Measurements from ENCODE around the gene NADK. TPM values are rescaled to one million over a fixed set of nuclear protein-coding genes. Genes with fewer than 3 reads are reported as not detected.

The NADK gene
- total RNA-seq, 1 donor = 45.6 TPM

GRCh38 chr1:1786836-1787605, 8.8 kb upstream of the NADK start:
- DNase-seq (ENCODE audit: low read depth) = no peak
- H3K4me3 ChIP-seq (ENCODE audit: low read depth, low read length) = no peak overlapping the region
- TF ChIP-seq CTCF (IDR thresholded peaks at IDR 0.05; ENCODE audit: insufficient read depth, low read length) = no peak

- TF ChIP-seq CTCF (IDR thresholded peaks at IDR 0.05; ENCODE audit: insufficient read depth, low read length) = no peak
- DNase-seq (ENCODE audit: low read depth) = no peak
- no peak overlapping the region for H3K4me3 ChIP-seq (ENCODE audit: low read depth, low read length)
Observed at GRCh38 chr1:1785666-1786065, 7.4 kb upstream of the NADK start.

GRCh38 chr1:1784933-1785332, 6.7 kb upstream of the NADK start:
- TF ChIP-seq CTCF (IDR thresholded peaks at IDR 0.05; ENCODE audit: insufficient read depth, low read length) = no peak
- no peak overlapping the region for H3K4me3 ChIP-seq (ENCODE audit: low read depth, low read length)
- no peak for DNase-seq (ENCODE audit: low read depth)

- H3K4me3 ChIP-seq (ENCODE audit: low read depth, low read length) = no peak overlapping the region
- no peak for TF ChIP-seq CTCF (IDR thresholded peaks at IDR 0.05; ENCODE audit: insufficient read depth, low read length)
- DNase-seq (ENCODE audit: low read depth) = no peak
Observed at GRCh38 chr1:1783320-1783719, 5.0 kb upstream of the NADK start.

- no peak for TF ChIP-seq CTCF (IDR thresholded peaks at IDR 0.05; ENCODE audit: insufficient read depth, low read length)
- peak overlapping the region; percentile 32 for H3K4me3 ChIP-seq (ENCODE audit: low read depth, low read length)
- peak; percentile 76 for DNase-seq (ENCODE audit: low read depth)
Observed at GRCh38 chr1:1782399-1783221, 4.3 kb upstream of the NADK start.

- H3K4me3 ChIP-seq (ENCODE audit: low read depth, low read length) = no peak overlapping the region
- DNase-seq (ENCODE audit: low read depth) = no peak
- no peak for TF ChIP-seq CTCF (IDR thresholded peaks at IDR 0.05; ENCODE audit: insufficient read depth, low read length)
Observed at GRCh38 chr1:1781526-1781903, 3.2 kb upstream of the NADK start.

Data from fibroblast of the aortic adventitia (primary cell).